GM21423 (cell line): ENCODE results near the gene THNSL1.
A peak's percentile ranks its signal among the peaks of the same experiment; 100 is the strongest.
"Not testable (repeated sequence)": the region's sequence is repeated elsewhere in the genome, so short reads cannot be mapped to it uniquely, and the experiment has no call there.

Experiments used
- ATAC-seq: cut with Tn5 transposase; IDR thresholded peaks from one replicate; pipeline ENCODE4 v1.9.1; 2021; ENCODE audit warnings: mild to moderate bottlenecking, moderate library complexity; ENCODE audit not compliant: unreplicated experiment

The THNSL1 gene

GRCh38 chr10:25016376-25017153, at the start of gene THNSL1:
THNSL1 (plus strand) TSS chr10:25016612; CDS start chr10:25023224, 6,612 bp downstream.
- peak; percentile 99 for ATAC-seq

- ATAC-seq, result no peak
These were observed 49.4 kb upstream of the THNSL1 start for GRCh38 chr10:24966962-24967481.

GRCh38 chr10:24968349-24968748, 48.1 kb upstream of the THNSL1 start:
- no peak for ATAC-seq

GRCh38 chr10:24968951-24969350, 47.5 kb upstream of the THNSL1 start:
- not testable (repeated sequence) for ATAC-seq

GRCh38 chr10:24969841-24970281, 46.6 kb upstream of the THNSL1 start:
- ATAC-seq, result no peak

GRCh38 chr10:24971374-24971773, 45.0 kb upstream of the THNSL1 start:
- no peak for ATAC-seq

GRCh38 chr10:24973163-24973562, 43.2 kb upstream of the THNSL1 start:
- ATAC-seq, result no peak

GRCh38 chr10:24974976-24975375, 41.4 kb upstream of the THNSL1 start:
- ATAC-seq, result no peak

- no peak for ATAC-seq
These were observed 36.7 kb upstream of the THNSL1 start for GRCh38 chr10:24979685-24980084.

GRCh38 chr10:24981161-24981710, 35.2 kb upstream of the THNSL1 start:
- ATAC-seq, result no peak

- ATAC-seq, result peak; percentile 63
These were observed 33.9 kb upstream of the THNSL1 start for GRCh38 chr10:24982319-24983112.

GRCh38 chr10:24983130-24983529, 33.3 kb upstream of the THNSL1 start:
- ATAC-seq, result no peak

GRCh38 chr10:24983946-24984345, 32.5 kb upstream of the THNSL1 start:
- no peak for ATAC-seq

GRCh38 chr10:24984906-24985305, 31.5 kb upstream of the THNSL1 start:
- no peak for ATAC-seq

GRCh38 chr10:24988831-24989640, 27.4 kb upstream of the THNSL1 start:
- ATAC-seq, result no peak

GRCh38 chr10:24989867-24990266, 26.5 kb upstream of the THNSL1 start:
- ATAC-seq, result no peak

GRCh38 chr10:24991298-24991697, 25.1 kb upstream of the THNSL1 start:
- ATAC-seq, result no peak

GRCh38 chr10:24992512-24993133, 23.8 kb upstream of the THNSL1 start:
- ATAC-seq, result no peak

GRCh38 chr10:24993237-24993958, 23.0 kb upstream of the THNSL1 start:
- ATAC-seq, result no peak

- ATAC-seq, result no peak
These were observed 21.3 kb upstream of the THNSL1 start for GRCh38 chr10:24995072-24995471.
